ENCODE measurements around the gene GLRA1. TPM values are rescaled to one million over a fixed set of nuclear protein-coding genes. Genes with fewer than 3 reads are reported as not detected.

GLRA1 gene
- total RNA-seq, 1 donor from 2014 or later = not detected

GRCh38 chr5:151881621-151882225 is 42.9 kb downstream of the GLRA1 start:
- Mint-ChIP-seq H3K36me3 (ENCODE audit: insufficient read depth) (no peaks in the 10 kb centered on the region), H3K9me3 (ENCODE audit: low read depth) (peaks cover 8% of the 10 kb centered on the region), H3K4me3 (ENCODE audit: low read depth) (no peak overlapping the region), H3K27me3 (no peaks in the 10 kb centered on the region), H3K27ac (no peak overlapping the region), H3K4me1 (ENCODE audit: low read depth) (peaks cover 5% of the 10 kb centered on the region)
- no peak for DNase-seq (ENCODE audit: low spot score, unreplicated experiment)
- no peak for TF ChIP-seq CTCF (IDR thresholded peaks at IDR 0.05; ENCODE audit: unreplicated experiment)

GRCh38 chr5:151880324-151880723 is 44.3 kb downstream of the GLRA1 start:
- Mint-ChIP-seq H3K9me3 (ENCODE audit: low read depth) (peaks cover 8% of the 10 kb centered on the region), H3K27me3 (no peaks in the 10 kb centered on the region), H3K4me3 (ENCODE audit: low read depth) (no peak overlapping the region), H3K4me1 (ENCODE audit: low read depth) (peaks cover 4% of the 10 kb centered on the region), H3K36me3 (ENCODE audit: insufficient read depth) (no peaks in the 10 kb centered on the region), H3K27ac (no peak overlapping the region)
- no peak for TF ChIP-seq CTCF (IDR thresholded peaks at IDR 0.05; ENCODE audit: unreplicated experiment)
- DNase-seq (ENCODE audit: low spot score, unreplicated experiment) = no peak

- no peak for DNase-seq (ENCODE audit: low spot score, unreplicated experiment)
- peaks cover 8% of the 10 kb centered on the region for H3K9me3 Mint-ChIP-seq (ENCODE audit: low read depth)
- no peak overlapping the region for H3K27ac Mint-ChIP-seq
- no peaks in the 10 kb centered on the region for H3K27me3 Mint-ChIP-seq
- no peak overlapping the region for H3K4me3 Mint-ChIP-seq (ENCODE audit: low read depth)
- no peaks in the 10 kb centered on the region for H3K4me1 Mint-ChIP-seq (ENCODE audit: low read depth)
- TF ChIP-seq CTCF (IDR thresholded peaks at IDR 0.05; ENCODE audit: unreplicated experiment) = no peak
- no peaks in the 10 kb centered on the region for H3K36me3 Mint-ChIP-seq (ENCODE audit: insufficient read depth)
Measured at GRCh38 chr5:151873701-151874100, 51.0 kb downstream of the GLRA1 start.

- Mint-ChIP-seq H3K4me3 (ENCODE audit: low read depth) (no peak overlapping the region), H3K27ac (no peak overlapping the region), H3K27me3 (no peaks in the 10 kb centered on the region), H3K36me3 (ENCODE audit: insufficient read depth) (no peaks in the 10 kb centered on the region), H3K4me1 (ENCODE audit: low read depth) (no peaks in the 10 kb centered on the region), H3K9me3 (ENCODE audit: low read depth) (peaks cover 4% of the 10 kb centered on the region)
- no peak for TF ChIP-seq CTCF (IDR thresholded peaks at IDR 0.05; ENCODE audit: unreplicated experiment)
- DNase-seq (ENCODE audit: low spot score, unreplicated experiment) = no peak
Measured at GRCh38 chr5:151872701-151873100, 52.0 kb downstream of the GLRA1 start.

GRCh38 chr5:151870820-151871219 is 53.8 kb downstream of the GLRA1 start:
- Mint-ChIP-seq H3K4me3 (ENCODE audit: low read depth) (no peak overlapping the region), H3K9me3 (ENCODE audit: low read depth) (no peaks in the 10 kb centered on the region), H3K4me1 (ENCODE audit: low read depth) (no peaks in the 10 kb centered on the region), H3K36me3 (ENCODE audit: insufficient read depth) (no peaks in the 10 kb centered on the region), H3K27me3 (no peaks in the 10 kb centered on the region), H3K27ac (no peak overlapping the region)
- no peak for TF ChIP-seq CTCF (IDR thresholded peaks at IDR 0.05; ENCODE audit: unreplicated experiment)
- no peak for DNase-seq (ENCODE audit: low spot score, unreplicated experiment)

All from progenitor cell of endocrine pancreas (in vitro differentiated cells).